Activated CD8-positive, alpha-beta T cell treated with anti-CD3 and anti-CD28 coated beads for 36 hours (primary cell): ENCODE data around the gene TXNDC15. TPM values are rescaled to one million over a fixed set of nuclear protein-coding genes. Genes with fewer than 3 reads are reported as not detected.

ENCODE experiments used
- ATAC-seq: fragments of 200-7000 bp; cut with Tn5 transposase; one replicate; pipeline ENCODE4 v1.10.0; 2021; ENCODE audit warnings: mild to moderate bottlenecking, moderate library complexity
- CTCF ChIA-PET: fragments of 350-600 bp; sonication (Branson Sonifier 250); formaldehyde crosslinking; loops from one replicate; lab custom pipeline; 2021; ENCODE audit warnings: antibody characterized with exemption; lab: Charles Lee
- POLR2A ChIA-PET: fragments of 350-600 bp; sonication (Branson Sonifier 250); formaldehyde crosslinking; loops from one replicate; lab custom pipeline; 2021; ENCODE audit warnings: antibody characterized with exemption; lab: Charles Lee
- DNase-seq: peaks from one replicate; pipeline ENCODE4 v3.0.0-alpha.2; 2020
- H3K27ac Mint-ChIP-seq: one replicate; pipeline ENCODE4 v1.8.0; 2021; ENCODE audit warnings: mild to moderate bottlenecking, mixed read lengths
- H3K27me3 Mint-ChIP-seq: one replicate; pipeline ENCODE4 v1.8.0; 2021; ENCODE audit warnings: mixed read lengths
- H3K36me3 Mint-ChIP-seq: one replicate; pipeline ENCODE4 v1.8.0; 2021; ENCODE audit warnings: low read depth, mixed read lengths
- H3K4me1 Mint-ChIP-seq: one replicate; pipeline ENCODE4 v1.8.0; 2021; ENCODE audit warnings: low read depth, mixed read lengths
- H3K4me3 Mint-ChIP-seq: one replicate; pipeline ENCODE4 v1.8.0; 2021; ENCODE audit warnings: mild to moderate bottlenecking, moderate library complexity, mixed read lengths
- H3K9me3 Mint-ChIP-seq: one replicate; pipeline ENCODE4 v1.8.0; 2021; ENCODE audit warnings: mixed read lengths
- CTCF ChIP-seq: fragments of 200-600 bp; IDR thresholded peaks from one replicate; pipeline ENCODE4 v1.8.0; 2022; ENCODE audit warnings: antibody characterized with exemption, mild to moderate bottlenecking
- intact Hi-C: fragments of 100-400 bp; cut with micrococcal nuclease; formaldehyde crosslinking; loops from one replicate; pipeline ENCODE4 v1.10.0; 2022
- total RNA-seq, 2 experiments: library from RNA; stranded (reverse); gene quantifications; one replicate each; pipeline ENCODE4 v1.2.3, GENCODE V29; 2021

TXNDC15 gene
- total RNA-seq, 2 experiments from 2014 or later = 17.1 to 26.7 TPM

GRCh38 chr5:134939500-134939899 is 65.3 kb downstream of the TXNDC15 start:
- Mint-ChIP-seq H3K4me3 (no peak overlapping the region), H3K27me3 (no peaks in the 10 kb centered on the region), H3K9me3 (no peaks in the 10 kb centered on the region), H3K27ac (no peak overlapping the region), H3K4me1 (no peaks in the 10 kb centered on the region), H3K36me3 (peaks cover 8% of the 10 kb centered on the region)
- intact Hi-C loops = no loop called here
- no peak for TF ChIP-seq CTCF
- DNase-seq (no peak), ATAC-seq (no peak)
- POLR2A ChIA-PET = no interaction called here
- CTCF ChIA-PET = interaction anchor here (0.6 kb wide), 1 partner anchor 9 kb away, joined by 3 read pairs; no protein-coding TSS in a partner anchor

- Mint-ChIP-seq H3K27ac (no peak overlapping the region), H3K4me1 (no peaks in the 10 kb centered on the region), H3K9me3 (no peaks in the 10 kb centered on the region), H3K36me3 (peaks cover 4% of the 10 kb centered on the region), H3K4me3 (no peak overlapping the region), H3K27me3 (no peaks in the 10 kb centered on the region)
- ChIA-PET CTCF (no interaction called here), POLR2A (no interaction called here)
- DNase-seq (no peak), ATAC-seq (no peak)
- intact Hi-C loops = no loop called here
- TF ChIP-seq CTCF = no peak
Measured at GRCh38 chr5:134943547-134943946, 69.4 kb downstream of the TXNDC15 start.

- ChIA-PET CTCF (no interaction called here), POLR2A (no interaction called here)
- no peak for TF ChIP-seq CTCF
- no peak for ATAC-seq
- no peaks in the 10 kb centered on the region for H3K9me3 Mint-ChIP-seq
- no peak overlapping the region for H3K27ac Mint-ChIP-seq
- DNase-seq = no peak
- intact Hi-C loops = no loop called here
- H3K36me3 Mint-ChIP-seq = peaks cover 4% of the 10 kb centered on the region
- no peaks in the 10 kb centered on the region for H3K27me3 Mint-ChIP-seq
- H3K4me1 Mint-ChIP-seq = no peaks in the 10 kb centered on the region
- H3K4me3 Mint-ChIP-seq = no peak overlapping the region
Measured at GRCh38 chr5:134944630-134945029, 70.5 kb downstream of the TXNDC15 start.

- ATAC-seq (no peak), DNase-seq (no peak)
- no peaks in the 10 kb centered on the region for H3K9me3 Mint-ChIP-seq
- no peak for TF ChIP-seq CTCF
- CTCF ChIA-PET = no interaction called here
- POLR2A ChIA-PET = interaction anchor here (1.0 kb wide), 1 partner anchor 12 kb away, joined by 4 read pairs; no protein-coding TSS in a partner anchor
- no peak overlapping the region for H3K4me3 Mint-ChIP-seq
- H3K27ac Mint-ChIP-seq = no peak overlapping the region
- no peaks in the 10 kb centered on the region for H3K27me3 Mint-ChIP-seq
- intact Hi-C loops = no loop called here
- no peaks in the 10 kb centered on the region for H3K4me1 Mint-ChIP-seq
- peaks cover 4% of the 10 kb centered on the region for H3K36me3 Mint-ChIP-seq
Measured at GRCh38 chr5:134945041-134945440, 70.9 kb downstream of the TXNDC15 start.

GRCh38 chr5:134948911-134949310 is 74.7 kb downstream of the TXNDC15 start:
- Mint-ChIP-seq H3K9me3 (no peaks in the 10 kb centered on the region), H3K4me3 (no peak overlapping the region), H3K4me1 (no peaks in the 10 kb centered on the region), H3K36me3 (peaks cover 1% of the 10 kb centered on the region), H3K27me3 (no peaks in the 10 kb centered on the region), H3K27ac (no peak overlapping the region)
- ATAC-seq (no peak), DNase-seq (no peak)
- no peak for TF ChIP-seq CTCF
- intact Hi-C loops = no loop called here
- POLR2A ChIA-PET = interaction anchor here (1.1 kb wide), 1 partner anchor 9 kb away, joined by 4 read pairs; no protein-coding TSS in a partner anchor
- CTCF ChIA-PET = interaction anchor here (1.3 kb wide), 2 partner anchors 9 to 32 kb away, joined by 3 read pairs; no protein-coding TSS in a partner anchor
